Measurements from ENCODE around the gene CDHR5.

The CDHR5 gene

DNA sequence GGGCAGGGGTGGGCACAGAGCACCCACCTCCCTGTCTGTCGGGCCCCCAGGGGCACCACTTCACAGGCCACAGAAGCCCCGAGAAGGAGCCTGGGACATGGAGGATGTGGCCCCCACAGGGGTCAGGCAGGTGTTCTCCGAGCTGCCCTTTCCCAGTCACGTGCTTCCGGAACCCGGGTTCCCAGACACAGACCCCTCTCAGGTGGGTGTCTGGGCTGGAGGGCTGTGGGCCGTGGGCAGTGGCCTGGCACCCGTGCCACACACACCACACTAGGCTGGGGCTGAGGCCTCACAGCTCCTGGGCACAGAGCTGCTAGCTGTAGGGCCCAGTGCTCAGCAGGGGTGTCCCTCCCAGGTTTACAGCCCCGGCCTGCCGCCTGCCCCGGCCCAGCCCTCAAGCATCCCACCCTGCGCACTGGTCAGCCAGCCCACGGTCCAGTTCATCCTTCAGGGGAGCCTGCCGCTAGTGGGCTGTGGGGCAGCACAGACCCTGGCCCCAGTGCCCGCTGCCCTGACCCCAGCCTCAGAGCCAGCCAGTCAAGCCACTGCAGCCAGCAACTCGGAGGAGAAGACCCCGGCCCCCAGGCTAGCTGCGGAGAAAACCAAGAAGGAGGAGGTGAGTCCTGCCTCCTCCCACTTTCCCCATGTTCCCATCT, 14.5 kb downstream of the CDHR5 start:
- no peak for DNase-seq (ENCODE audit: low spot score)

GRCh38 chr11:609341-609811, 15.4 kb downstream of the CDHR5 start:
- DNase-seq (ENCODE audit: low spot score): no peak

GRCh38 chr11:608791-609251, 15.9 kb downstream of the CDHR5 start:
- DNase-seq (ENCODE audit: low spot score): no peak

GRCh38 chr11:607971-608659, 16.6 kb downstream of the CDHR5 start:
- no peak for DNase-seq (ENCODE audit: low spot score)

- no peak for DNase-seq (ENCODE audit: low spot score)
Measured at GRCh38 chr11:607020-607780, 17.6 kb downstream of the CDHR5 start.

DNA sequence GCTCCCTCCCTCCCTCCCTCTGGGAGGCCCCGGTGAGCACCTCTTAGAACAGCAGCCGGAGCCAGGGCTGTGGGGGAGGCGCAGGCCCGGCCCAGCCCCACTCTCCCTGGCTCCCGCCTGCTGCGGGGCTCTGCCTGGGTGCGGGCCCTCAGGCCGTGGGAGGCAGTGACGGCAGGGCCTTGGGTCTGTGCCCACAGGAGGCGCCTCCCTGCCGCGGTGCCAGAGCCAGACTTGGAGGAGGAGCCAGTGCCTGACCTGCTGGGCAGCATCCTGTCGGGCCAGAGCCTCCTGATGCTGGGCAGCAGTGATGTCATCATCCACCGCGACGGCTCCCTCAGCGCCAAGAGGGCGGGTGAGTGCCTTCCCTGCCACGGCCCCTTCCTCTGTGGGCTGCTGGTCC, 18.5 kb downstream of the CDHR5 start:
- no peak for DNase-seq (ENCODE audit: low spot score)

DNA sequence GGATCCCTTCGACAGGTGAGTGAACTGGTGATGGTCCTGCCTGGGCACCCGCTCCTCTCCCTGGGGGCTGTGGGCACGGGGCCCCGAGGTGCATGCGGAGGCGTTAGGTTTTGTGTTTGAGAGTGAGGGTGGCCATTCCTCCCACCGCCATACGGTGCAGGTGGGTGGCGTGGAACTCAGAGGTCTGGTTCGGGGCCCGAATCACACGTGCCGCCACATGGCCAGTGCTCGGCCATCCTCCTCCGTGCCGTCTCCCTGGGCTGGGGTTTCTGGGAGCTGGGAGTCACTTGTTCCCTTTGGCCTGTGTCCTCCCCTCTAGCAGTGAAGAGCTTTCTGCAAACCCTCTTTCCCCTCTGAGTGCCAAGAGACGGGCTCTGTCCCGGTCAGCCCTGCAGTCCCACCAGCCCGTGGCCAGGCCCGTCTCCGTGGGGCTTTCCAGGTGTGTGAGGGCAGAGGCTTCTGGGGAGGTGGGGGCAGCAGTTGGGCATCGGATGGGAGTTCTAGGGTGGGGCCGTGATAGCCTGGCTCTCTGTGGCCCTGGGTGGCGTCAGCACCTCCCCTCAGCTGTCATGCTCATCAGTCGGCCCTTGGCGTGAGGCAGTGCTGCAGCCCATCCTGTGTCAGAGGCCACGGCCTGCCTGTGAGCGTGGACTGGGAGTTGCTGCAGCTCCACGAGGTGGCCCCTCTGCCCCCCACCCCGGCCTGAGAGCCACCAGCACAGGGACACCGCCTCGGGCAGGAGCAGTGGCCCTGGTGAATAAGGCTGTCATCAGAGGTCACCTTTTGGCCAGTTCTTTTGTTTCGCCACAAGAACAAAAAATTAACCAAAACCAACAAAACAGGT, 19.2 kb downstream of the CDHR5 start:
- DNase-seq (ENCODE audit: low spot score): no peak

DNA sequence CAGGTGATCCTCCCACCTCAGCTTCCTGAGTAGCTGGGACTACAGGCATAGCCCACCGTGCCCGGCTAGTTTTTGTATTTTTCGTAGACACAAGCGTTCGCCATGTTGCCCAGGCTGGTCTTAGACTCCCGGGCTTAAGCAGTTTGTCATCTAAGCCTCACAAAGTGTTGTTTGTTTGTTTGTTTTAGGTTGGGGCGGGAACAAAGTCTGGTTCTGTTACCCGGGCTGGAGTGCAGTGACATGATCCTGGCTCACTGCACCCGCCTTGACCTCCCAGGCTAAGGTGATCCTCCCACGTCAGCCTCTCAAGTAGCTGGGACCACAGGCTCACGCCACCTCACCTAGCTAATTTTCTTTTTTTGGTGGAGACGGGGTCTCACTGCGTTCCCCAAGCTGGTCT, 21.6 kb downstream of the CDHR5 start:
- DNase-seq (ENCODE audit: low spot score): no peak

GRCh38 chr11:601573-602245, 23.0 kb downstream of the CDHR5 start:
- DNase-seq (ENCODE audit: low spot score): no peak

- DNase-seq (ENCODE audit: low spot score): no peak
Measured at GRCh38 chr11:598005-598680, 26.6 kb downstream of the CDHR5 start.

DNA sequence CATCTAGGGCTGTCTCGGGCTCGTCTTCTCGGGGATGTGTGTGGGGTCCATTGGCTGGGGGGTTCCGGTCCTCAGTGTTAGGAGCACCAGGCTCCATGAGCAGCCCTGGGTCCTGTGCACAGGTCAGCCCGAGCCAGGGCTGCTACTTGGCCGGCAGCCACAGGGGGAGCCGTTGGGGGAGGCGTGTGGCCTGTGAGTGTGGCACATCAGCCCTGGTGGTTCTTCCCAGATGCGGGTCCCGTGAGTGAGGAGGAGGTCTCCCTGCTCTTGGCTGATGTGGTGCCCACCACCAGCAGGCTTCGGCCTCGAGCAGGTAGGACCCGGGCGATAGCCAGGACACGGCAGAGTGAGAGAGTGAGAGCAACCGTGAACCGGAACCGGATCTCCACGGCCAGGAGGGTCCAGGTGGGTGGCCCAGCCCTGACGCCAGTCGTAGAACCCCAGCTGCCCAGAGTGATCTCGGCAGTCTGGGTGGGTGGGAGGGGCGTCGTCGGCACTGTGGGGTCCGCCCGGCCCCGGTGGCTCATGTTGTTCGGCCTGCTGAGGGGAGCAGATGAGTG, 27.5 kb downstream of the CDHR5 start:
- no peak for DNase-seq (ENCODE audit: low spot score)

- no peak for DNase-seq (ENCODE audit: low spot score)
Measured at GRCh38 chr11:596374-596773, 28.4 kb downstream of the CDHR5 start.

- DNase-seq (ENCODE audit: low spot score): no peak
Measured at GRCh38 chr11:595400-595799, 29.4 kb downstream of the CDHR5 start.

- DNase-seq (ENCODE audit: low spot score): no peak
Measured at GRCh38 chr11:593347-593746, 31.4 kb downstream of the CDHR5 start.

GRCh38 chr11:592918-593317, 31.8 kb downstream of the CDHR5 start:
- no peak for DNase-seq (ENCODE audit: low spot score)

- no peak for DNase-seq (ENCODE audit: low spot score)
Measured at GRCh38 chr11:592501-592900, 32.3 kb downstream of the CDHR5 start.

DNA sequence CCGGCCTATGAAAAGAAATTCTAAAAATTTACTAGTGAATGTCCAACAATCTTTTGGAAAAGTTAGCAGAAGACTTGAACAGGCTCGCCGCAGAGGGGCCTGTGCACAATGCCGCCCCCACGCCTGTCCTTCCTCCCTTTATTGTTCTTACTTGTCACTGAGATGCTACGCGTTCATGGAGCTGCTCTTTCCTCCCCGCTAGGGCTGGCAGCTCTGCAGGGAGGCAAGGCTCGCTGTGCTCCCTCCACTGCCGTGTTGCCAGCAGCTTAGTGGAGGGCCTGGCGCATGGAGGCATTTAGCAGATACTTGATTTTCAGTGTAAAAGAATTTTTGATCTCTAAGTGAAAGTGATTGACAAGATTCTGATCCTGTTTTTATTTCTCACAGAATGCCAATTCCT, 33.8 kb downstream of the CDHR5 start:
- no peak for DNase-seq (ENCODE audit: low spot score)

- DNase-seq (ENCODE audit: low spot score): no peak
Measured at GRCh38 chr11:589798-590197, 35.0 kb downstream of the CDHR5 start.

DNA sequence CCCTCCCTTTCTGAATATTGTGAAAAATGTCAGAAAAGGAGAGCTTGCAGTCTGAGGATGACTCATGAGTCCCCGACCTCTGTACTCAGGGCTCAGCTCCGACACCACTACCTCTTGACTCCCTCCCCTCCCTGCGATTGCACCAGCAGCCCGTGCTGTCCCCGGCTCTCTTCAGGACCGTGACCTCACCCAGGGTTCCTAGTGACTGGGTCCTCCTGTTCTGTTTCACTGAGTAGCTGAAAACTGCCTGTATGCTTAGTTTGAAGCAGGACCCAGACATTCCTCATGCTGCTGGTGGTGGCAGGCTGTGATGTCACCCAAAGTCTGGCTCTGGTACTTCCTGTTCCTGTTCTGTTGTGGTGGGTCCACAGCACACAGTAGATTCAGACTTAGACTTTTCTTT, 36.8 kb downstream of the CDHR5 start:
- DNase-seq (ENCODE audit: low spot score): peak; percentile 61

DNA sequence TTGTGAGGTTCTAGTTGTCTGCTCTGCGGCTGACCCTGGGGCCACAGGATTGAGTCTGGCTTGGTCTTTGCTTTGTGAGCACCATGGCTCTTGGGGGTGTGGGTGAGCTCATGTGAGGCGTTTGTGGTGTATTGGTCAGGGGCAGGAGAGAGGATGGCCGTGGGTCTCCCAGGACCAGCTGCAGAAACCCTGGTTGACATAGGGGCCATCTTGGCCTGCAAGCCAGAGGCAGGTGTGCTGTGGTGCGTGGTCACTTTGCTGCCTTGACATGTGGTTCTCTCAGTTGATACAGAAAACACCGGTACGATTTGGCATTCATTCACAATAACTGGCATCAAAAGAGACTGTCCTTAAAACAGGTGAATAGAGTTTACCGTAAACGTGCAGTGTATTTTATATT, 37.2 kb downstream of the CDHR5 start:
- no peak for DNase-seq (ENCODE audit: low spot score)

Data from CD4-positive, alpha-beta T cell treated with Interleukin-6 at 100 ng/mL for 8 hours (primary cell).